Thoracic aorta (tissue), 2 donors: ENCODE measurements around the gene KRTAP9-4. TPM values are rescaled to one million over a fixed set of nuclear protein-coding genes. Genes with fewer than 3 reads are reported as not detected.

ENCODE experiments used
- ATAC-seq: fragments of 150-250 bp; one replicate; pipeline ENCODE4 v1.8.0; 2017; ENCODE audit warnings: low read depth; ENCODE audit not compliant: insufficient number of reproducible peaks, low FRiP score
- DNase-seq: peaks from one replicate; pipeline ENCODE4 v3.0.0-alpha.2; 2020; ENCODE audit warnings: low spot score
- H3K27ac ChIP-seq, 2 donors: fragments of 200-600 bp; sonication (generic); 1 replicate in 1 of 2; 2 replicates in 1 of 2; pipeline ENCODE4 v1.5.1; 2016; ENCODE audit warnings: mild to moderate bottlenecking in 2 of 2, moderate library complexity in 2 of 2
- H3K27me3 ChIP-seq: fragments of 200-600 bp; sonication (generic); replicated peaks from 2 replicates; pipeline ENCODE4 v1.6.0; 2016; ENCODE audit warnings: mild to moderate bottlenecking; ENCODE audit not compliant: insufficient read depth
- H3K36me3 ChIP-seq: fragments of 200-600 bp; sonication (generic); one replicate; pipeline ENCODE4 v1.5.1; 2016
- H3K4me1 ChIP-seq, 2 donors: fragments of 200-600 bp; sonication (generic); 1 replicate in 1 of 2; 2 replicates in 1 of 2; pipeline versions ENCODE4 v1.5.1 to v1.6.0; 2016; ENCODE audit warnings: low read depth in 2 of 2, mild to moderate bottlenecking in 1 of 2; ENCODE audit not compliant: control insufficient read depth in 1 of 2
- H3K4me3 ChIP-seq: fragments of 200-600 bp; sonication (generic); 2 replicates; pipeline ENCODE4 v1.5.1; 2016; ENCODE audit warnings: mild to moderate bottlenecking
- H3K9me3 ChIP-seq: fragments of 200-600 bp; sonication (generic); 2 replicates; pipeline ENCODE4 v1.5.1; 2016
- total RNA-seq, 2 donors: library from RNA; depleted of rRNA; stranded (reverse); fragments of >200 nt; gene quantifications; one replicate each; pipeline versions ENCODE4 v1.1.0 to v1.2.3, GENCODE V29; 2016
- TF ChIP-seq, protein P1 (sequence below): fragments of 200-600 bp; sonication (generic); IDR thresholded peaks from one replicate; pipeline ENCODE4 v1.5.1; 2019; ENCODE audit warnings: antibody characterized with exemption

KRTAP9-4 gene
- total RNA-seq, 2 donors from 2014 or later = not detected

- DNase-seq (no peak), ATAC-seq (no peak)
- Histone ChIP-seq H3K27ac (no peak overlapping the region), H3K36me3 (no peaks in the 10 kb centered on the region), H3K9me3 (no peaks in the 10 kb centered on the region), H3K4me1 (no peaks in the 10 kb centered on the region), H3K4me3 (no peak overlapping the region), H3K27me3 (no peaks in the 10 kb centered on the region)
- TF ChIP-seq, protein P1, sequence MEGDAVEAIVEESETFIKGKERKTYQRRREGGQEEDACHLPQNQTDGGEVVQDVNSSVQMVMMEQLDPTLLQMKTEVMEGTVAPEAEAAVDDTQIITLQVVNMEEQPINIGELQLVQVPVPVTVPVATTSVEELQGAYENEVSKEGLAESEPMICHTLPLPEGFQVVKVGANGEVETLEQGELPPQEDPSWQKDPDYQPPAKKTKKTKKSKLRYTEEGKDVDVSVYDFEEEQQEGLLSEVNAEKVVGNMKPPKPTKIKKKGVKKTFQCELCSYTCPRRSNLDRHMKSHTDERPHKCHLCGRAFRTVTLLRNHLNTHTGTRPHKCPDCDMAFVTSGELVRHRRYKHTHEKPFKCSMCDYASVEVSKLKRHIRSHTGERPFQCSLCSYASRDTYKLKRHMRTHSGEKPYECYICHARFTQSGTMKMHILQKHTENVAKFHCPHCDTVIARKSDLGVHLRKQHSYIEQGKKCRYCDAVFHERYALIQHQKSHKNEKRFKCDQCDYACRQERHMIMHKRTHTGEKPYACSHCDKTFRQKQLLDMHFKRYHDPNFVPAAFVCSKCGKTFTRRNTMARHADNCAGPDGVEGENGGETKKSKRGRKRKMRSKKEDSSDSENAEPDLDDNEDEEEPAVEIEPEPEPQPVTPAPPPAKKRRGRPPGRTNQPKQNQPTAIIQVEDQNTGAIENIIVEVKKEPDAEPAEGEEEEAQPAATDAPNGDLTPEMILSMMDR = no peak
Measured at GRCh38 chr17:41278176-41278955, 28.9 kb downstream of the KRTAP9-4 start.

- no peaks in the 10 kb centered on the region for H3K36me3 ChIP-seq
- H3K27me3 ChIP-seq = no peaks in the 10 kb centered on the region
- no peak overlapping the region for H3K4me3 ChIP-seq
- no peaks in the 10 kb centered on the region for H3K9me3 ChIP-seq
- no peak for ATAC-seq
- TF ChIP-seq, protein P1 = no peak
- no peaks in the 10 kb centered on the region for H3K4me1 ChIP-seq
- H3K27ac ChIP-seq = no peak overlapping the region
- DNase-seq = no peak
Measured at GRCh38 chr17:41284043-41284442, 34.6 kb downstream of the KRTAP9-4 start.

DNA sequence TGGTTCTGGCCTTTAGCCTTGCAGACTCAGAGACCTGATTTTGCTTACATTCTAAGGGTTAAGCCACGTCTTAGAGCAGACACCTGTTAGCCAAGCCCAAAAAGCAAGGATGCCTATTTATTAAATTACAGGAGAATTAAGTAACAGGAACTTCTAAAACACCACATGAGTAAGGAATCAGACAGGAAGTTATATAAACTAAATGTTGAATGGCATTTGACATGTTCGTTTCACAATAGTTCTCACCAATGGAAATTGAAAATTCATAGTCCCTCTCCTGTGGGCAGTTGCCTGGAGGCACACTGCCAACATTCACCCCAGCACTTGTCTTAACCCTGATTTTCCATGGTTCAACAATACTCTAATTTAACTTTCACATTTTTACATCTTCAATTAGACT is 35.1 kb downstream of the KRTAP9-4 start:
- no peaks in the 10 kb centered on the region for H3K4me1 ChIP-seq
- DNase-seq (no peak), ATAC-seq (no peak)
- no peak overlapping the region for H3K4me3 ChIP-seq
- no peaks in the 10 kb centered on the region for H3K36me3 ChIP-seq
- TF ChIP-seq, protein P1 = no peak
- H3K9me3 ChIP-seq = no peaks in the 10 kb centered on the region
- H3K27me3 ChIP-seq = no peaks in the 10 kb centered on the region
- H3K27ac ChIP-seq = no peak overlapping the region

- Histone ChIP-seq H3K9me3 (no peaks in the 10 kb centered on the region), H3K27ac (no peak overlapping the region), H3K36me3 (no peaks in the 10 kb centered on the region), H3K4me3 (no peak overlapping the region), H3K4me1 (no peaks in the 10 kb centered on the region), H3K27me3 (no peaks in the 10 kb centered on the region)
- ATAC-seq (no peak), DNase-seq (no peak)
- TF ChIP-seq, protein P1 = no peak
Measured at GRCh38 chr17:41287050-41287449, 37.6 kb downstream of the KRTAP9-4 start.

- H3K27me3 ChIP-seq = no peaks in the 10 kb centered on the region
- H3K27ac ChIP-seq = no peak overlapping the region
- ATAC-seq = no peak
- DNase-seq = no peak
- no peaks in the 10 kb centered on the region for H3K9me3 ChIP-seq
- TF ChIP-seq, protein P1 = no peak
- no peaks in the 10 kb centered on the region for H3K4me1 ChIP-seq
- no peak overlapping the region for H3K4me3 ChIP-seq
- H3K36me3 ChIP-seq = no peaks in the 10 kb centered on the region
Measured at GRCh38 chr17:41294016-41294415, 44.5 kb downstream of the KRTAP9-4 start.
